HCT116 (cell line): ENCODE results near the gene MST1R. TPM values are rescaled to one million over a fixed set of nuclear protein-coding genes. Genes with fewer than 3 reads are reported as not detected.

Source experiments
- ATAC-seq: fragments of 200-7000 bp; cut with Tn5 transposase; 2 replicates; pipeline ENCODE4 v1.9.1; 2020; ENCODE audit warnings: mild to moderate bottlenecking, moderate library complexity
- BruUV-seq: library from RNA; stranded (reverse); fragments of 400-500 nt; replicated peaks from 2 replicates; lab custom pipeline; 2021; lab: Mats Ljungman, UMichigan
- CTCF ChIA-PET: fragments of 300-600 bp; sonication (Branson Sonifier 250); formaldehyde crosslinking; loops from one replicate; lab custom pipeline; 2021; ENCODE audit warnings: antibody characterized with exemption; lab: Charles Lee
- POLR2A ChIA-PET: fragments of 300-600, 350-600 bp; sonication (Branson Sonifier 250); formaldehyde crosslinking; loops from one replicate; lab custom pipeline; 2021; ENCODE audit warnings: antibody characterized with exemption; lab: Charles Lee
- RAD21 ChIA-PET, 2 experiments: fragments of 300-600 bp; sonication (Branson Sonifier 250); formaldehyde crosslinking; loops; one replicate each; lab custom pipeline; 2023; ENCODE audit warnings: low total read pairs in 2 of 2; ENCODE audit not compliant: uncharacterized antibody in 2 of 2, unreplicated experiment in 2 of 2, low non-redundant PET in 1 of 2; lab: Charles Lee
- DNase-seq: peaks from one replicate; pipeline ENCODE4 v3.0.0-alpha.2; 2010; ENCODE audit warnings: low read depth, low spot score
- H2AFZ ChIP-seq: fragments of 200-600 bp; shearing (Covaris generic), sonication (generic); 2 replicates; pipeline ENCODE4 v1.6.1; 2017; ENCODE audit warnings: low read depth, mixed run types, mixed read lengths, antibody characterized with exemption, low read length; ENCODE audit not compliant: poor library complexity, severe bottlenecking
- H3K27ac ChIP-seq: 2 replicates; pipeline ENCODE4 v1.5.1; 2012; ENCODE audit warnings: low read depth, low read length
- H3K27me3 ChIP-seq: fragments of 200-600 bp; sonication (generic); 2 replicates; pipeline ENCODE4 v1.6.1; 2016; ENCODE audit warnings: mixed run types, low read length, mixed read lengths; ENCODE audit not compliant: insufficient read depth
- H3K36me3 ChIP-seq, 2 experiments: fragments of 200-500 bp in 1 of 2; fragments of 200-600 bp in 1 of 2; sonication (Bioruptor generic) in 1 of 2; sonication (generic) in 1 of 2; 2 replicates each; pipeline versions ENCODE4 v1.5.1 to v1.6.1; 2014 to 2016; ENCODE audit warnings: low read length in 2 of 2, inconsistent platforms in 1 of 2, mixed read lengths in 1 of 2, mixed run types in 1 of 2; ENCODE audit not compliant: insufficient read depth in 2 of 2, control insufficient read depth in 1 of 2
- H3K4me1 ChIP-seq, 2 experiments: fragments of 200-600 bp in 1 of 2; sonication (generic) in 1 of 2; 2 replicates each; pipeline versions ENCODE4 v1.5.1 to v1.6.1; 2012 to 2017; ENCODE audit warnings: low read length in 2 of 2, inconsistent platforms in 1 of 2, mild to moderate bottlenecking in 1 of 2, mixed read lengths in 1 of 2, mixed run types in 1 of 2, moderate library complexity in 1 of 2; ENCODE audit not compliant: insufficient read depth in 2 of 2, control insufficient read depth in 1 of 2
- H3K4me2 ChIP-seq: fragments of 200-600 bp; sonication (generic); 2 replicates; pipeline ENCODE4 v1.6.1; 2017; ENCODE audit warnings: mixed run types, low read length, mixed read lengths
- H3K4me3 ChIP-seq, 2 experiments: fragments of 200-600 bp in 1 of 2; sonication (generic) in 1 of 2; replicated peaks in 1 of 2; 2 replicates each; pipeline ENCODE4 v1.5.1; 2011 to 2016; ENCODE audit warnings: low read length in 2 of 2, control low read depth in 1 of 2, low read depth in 1 of 2, mild to moderate bottlenecking in 1 of 2, mixed read lengths in 1 of 2, mixed run types in 1 of 2
- H3K79me2 ChIP-seq: fragments of 200-600 bp; sonication (generic); 2 replicates; pipeline ENCODE4 v1.6.1; 2017; ENCODE audit warnings: mild to moderate bottlenecking, mixed run types, low read length, moderate library complexity, mixed read lengths; ENCODE audit not compliant: insufficient read depth
- H3K9ac ChIP-seq: fragments of 200-600 bp; sonication (generic); 2 replicates; pipeline ENCODE4 v1.6.1; 2016; ENCODE audit warnings: low read length, mixed read lengths
- H3K9me2 ChIP-seq: fragments of 200-600 bp; sonication (generic), shearing (Covaris generic); 2 replicates; pipeline ENCODE4 v1.6.1; 2017; ENCODE audit warnings: mixed run types, mild to moderate bottlenecking, moderate library complexity; ENCODE audit not compliant: insufficient read depth
- H3K9me3 ChIP-seq, 2 experiments: fragments of 200-500 bp in 1 of 2; fragments of 200-600 bp in 1 of 2; sonication (Bioruptor generic) in 1 of 2; sonication (generic) in 1 of 2; 2 replicates each; pipeline ENCODE4 v1.6.1; 2014 to 2017; ENCODE audit warnings: low read length in 2 of 2, mixed read lengths in 2 of 2, inconsistent platforms in 1 of 2, low read depth in 1 of 2, mild to moderate bottlenecking in 1 of 2, mixed run types in 1 of 2, moderate library complexity in 1 of 2; ENCODE audit not compliant: control insufficient read depth in 1 of 2, insufficient read depth in 1 of 2
- H4K20me1 ChIP-seq: fragments of 200-600 bp; sonication (generic), shearing (Covaris generic); 2 replicates; pipeline ENCODE4 v1.6.1; 2017; ENCODE audit warnings: mixed run types, mild to moderate bottlenecking, moderate library complexity; ENCODE audit not compliant: insufficient read depth
- ATF3 ChIP-seq: IDR thresholded peaks from 2 replicates; pipeline ENCODE4 v1.6.1; 2012
- CEBPB ChIP-seq: IDR thresholded peaks from 2 replicates; pipeline ENCODE4 v1.6.1; 2012; ENCODE audit warnings: low read depth
- EGR1 ChIP-seq: IDR thresholded peaks from 2 replicates; pipeline ENCODE4 v1.6.1; 2012; ENCODE audit warnings: low read depth
- ELF1 ChIP-seq: IDR thresholded peaks from 2 replicates; pipeline ENCODE4 v1.6.1; 2012; ENCODE audit warnings: low read depth, borderline replicate concordance
- EZH2 ChIP-seq: fragments of 200-600 bp; sonication (generic); IDR thresholded peaks from 2 replicates; pipeline ENCODE4 v1.6.1; 2017; ENCODE audit warnings: antibody characterized with exemption, mixed run types
- JUND ChIP-seq: IDR thresholded peaks from 2 replicates; pipeline ENCODE4 v1.6.1; 2012
- POLR2A ChIP-seq: IDR thresholded peaks from 2 replicates; pipeline ENCODE4 v1.7.0; 2011; ENCODE audit warnings: borderline replicate concordance; ENCODE audit not compliant: insufficient read depth, insufficient read length; ENCODE audit errors: extremely low read depth
- POLR2AphosphoS5 ChIP-seq: IDR thresholded peaks from 2 replicates; pipeline ENCODE4 v1.6.1; 2011; ENCODE audit warnings: mild to moderate bottlenecking, low read depth, low read length, moderate library complexity
- RAD21 ChIP-seq: IDR thresholded peaks from 2 replicates; pipeline ENCODE4 v1.6.1; 2012; ENCODE audit warnings: low read depth, mild to moderate bottlenecking
- SIN3A ChIP-seq: IDR thresholded peaks from 2 replicates; pipeline ENCODE4 v1.6.1; 2012; ENCODE audit warnings: low read depth
- SP1 ChIP-seq: IDR thresholded peaks from 2 replicates; pipeline ENCODE4 v1.6.1; 2012; ENCODE audit warnings: low read depth
- SRF ChIP-seq: IDR thresholded peaks from 2 replicates; pipeline ENCODE4 v1.6.1; 2012; ENCODE audit warnings: low read depth
- TCF7L2 ChIP-seq: IDR thresholded peaks from 2 replicates; pipeline ENCODE4 v1.7.0; 2011; ENCODE audit warnings: borderline replicate concordance, inconsistent platforms; ENCODE audit not compliant: insufficient read depth, insufficient read length; ENCODE audit errors: extremely low read depth
- YY1 ChIP-seq: IDR thresholded peaks from 2 replicates; pipeline ENCODE4 v1.6.1; 2011; ENCODE audit warnings: low read length, low read depth, moderate library complexity, mild to moderate bottlenecking; ENCODE audit not compliant: insufficient replicate concordance; ENCODE audit errors: extremely low read depth
- ZFX ChIP-seq: fragments of 450-650 bp; IDR thresholded peaks from 2 replicates; pipeline ENCODE4 v1.6.1; 2017
- ZNF274 ChIP-seq: fragments of 200-500 bp; sonication (Bioruptor generic); IDR thresholded peaks from 2 replicates; pipeline ENCODE4 v1.6.1; 2014; ENCODE audit warnings: mild to moderate bottlenecking, low read depth, low read length, inconsistent platforms
- intact Hi-C: fragments of 100-400 bp; cut with micrococcal nuclease; formaldehyde crosslinking; loops from 2 replicates; pipeline ENCODE4 v1.10.0; 2022
- total RNA-seq: library from RNA; stranded (reverse); gene quantifications from one replicate; pipeline ENCODE4 v1.2.1, GENCODE V29; 2021; ENCODE audit not compliant: unreplicated experiment
- TF ChIP-seq, protein P1 (sequence below): IDR thresholded peaks from 2 replicates; pipeline ENCODE4 v1.6.1; 2012; ENCODE audit warnings: low read depth
- TF ChIP-seq, protein P2 (sequence below), 3 experiments: fragments of 200-600 bp in 1 of 3; sonication (generic) in 1 of 3; IDR thresholded peaks in 2 of 3; conservative IDR thresholded peaks in 1 of 3; 2 replicates each; pipeline ENCODE4 v1.5.1; 2012 to 2017; ENCODE audit warnings: low read depth in 2 of 3, low read length in 2 of 3, antibody characterized with exemption in 1 of 3, borderline replicate concordance in 1 of 3, control low read depth in 1 of 3, mild to moderate bottlenecking in 1 of 3, mixed read lengths in 1 of 3, mixed run types in 1 of 3, moderate library complexity in 1 of 3; ENCODE audit not compliant: insufficient read depth in 1 of 3
- TF ChIP-seq, protein P3 (sequence below): IDR thresholded peaks from 2 replicates; pipeline ENCODE4 v1.6.1; 2011; ENCODE audit warnings: mild to moderate bottlenecking, low read length, moderate library complexity; ENCODE audit not compliant: insufficient replicate concordance; ENCODE audit errors: extremely low read depth

The MST1R gene
- total RNA-seq, 1 experiment from 2014 or later = 113 TPM

DNA sequence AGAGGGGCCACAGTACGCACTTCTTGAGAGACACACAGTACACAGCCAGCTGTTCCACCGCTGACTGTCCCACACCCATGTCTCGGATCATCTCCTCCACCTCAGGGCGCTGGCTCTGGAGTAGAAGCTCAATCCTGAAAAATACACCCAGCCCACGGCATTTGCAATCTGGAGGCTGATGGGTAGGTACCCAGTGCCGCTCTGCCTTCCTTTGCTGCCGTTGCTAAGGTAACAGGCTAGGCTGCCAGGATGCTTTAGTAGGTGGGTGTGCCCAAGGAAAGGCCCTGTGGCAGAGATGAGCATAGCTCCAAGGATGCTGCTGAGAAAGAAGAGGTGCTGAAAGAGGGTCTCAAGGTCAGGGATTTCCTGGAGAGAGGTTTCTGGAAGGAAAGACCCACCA lies 61.9 kb downstream of the MST1R start:
- intact Hi-C loops = loop anchor here (1.0 kb wide), 1 partner anchor 64 kb away; no protein-coding TSS in a partner anchor
- no TSS peak for BruUV-seq
- no peaks in the 10 kb centered on the region; the same call in 1 of the 2 replicates for H4K20me1 ChIP-seq
- no peaks in the 10 kb centered on the region for H3K9me2 ChIP-seq
- ChIA-PET POLR2A (no interaction called here), CTCF (interaction anchor here (1.7 to 2.8 kb wide), 4 partner anchors 39 to 302 kb away, joined by 5 to 13 read pairs (median 8); partner anchors contain the start of gene INKA1), RAD21 (no interaction called here)
- H3K9ac ChIP-seq = no peak overlapping the region
- no peak for DNase-seq
- no peaks in the 10 kb centered on the region for H3K79me2 ChIP-seq
- no peak overlapping the region for H3K4me2 ChIP-seq
- ATAC-seq = no peak
- TF ChIP-seq POLR2A (no peak), ELF1 (no peak), ZFX (no peak), SP1 (no peak), CEBPB (no peak), JUND (no peak), ZNF274 (no peak), ATF3 (no peak), SRF (no peak), SIN3A (no peak), EZH2 (no peak), RAD21 (no peak), TCF7L2 (no peak), POLR2AphosphoS5 (no peak), YY1 (no peak), EGR1 (no peak)
- TF ChIP-seq, protein P1, sequence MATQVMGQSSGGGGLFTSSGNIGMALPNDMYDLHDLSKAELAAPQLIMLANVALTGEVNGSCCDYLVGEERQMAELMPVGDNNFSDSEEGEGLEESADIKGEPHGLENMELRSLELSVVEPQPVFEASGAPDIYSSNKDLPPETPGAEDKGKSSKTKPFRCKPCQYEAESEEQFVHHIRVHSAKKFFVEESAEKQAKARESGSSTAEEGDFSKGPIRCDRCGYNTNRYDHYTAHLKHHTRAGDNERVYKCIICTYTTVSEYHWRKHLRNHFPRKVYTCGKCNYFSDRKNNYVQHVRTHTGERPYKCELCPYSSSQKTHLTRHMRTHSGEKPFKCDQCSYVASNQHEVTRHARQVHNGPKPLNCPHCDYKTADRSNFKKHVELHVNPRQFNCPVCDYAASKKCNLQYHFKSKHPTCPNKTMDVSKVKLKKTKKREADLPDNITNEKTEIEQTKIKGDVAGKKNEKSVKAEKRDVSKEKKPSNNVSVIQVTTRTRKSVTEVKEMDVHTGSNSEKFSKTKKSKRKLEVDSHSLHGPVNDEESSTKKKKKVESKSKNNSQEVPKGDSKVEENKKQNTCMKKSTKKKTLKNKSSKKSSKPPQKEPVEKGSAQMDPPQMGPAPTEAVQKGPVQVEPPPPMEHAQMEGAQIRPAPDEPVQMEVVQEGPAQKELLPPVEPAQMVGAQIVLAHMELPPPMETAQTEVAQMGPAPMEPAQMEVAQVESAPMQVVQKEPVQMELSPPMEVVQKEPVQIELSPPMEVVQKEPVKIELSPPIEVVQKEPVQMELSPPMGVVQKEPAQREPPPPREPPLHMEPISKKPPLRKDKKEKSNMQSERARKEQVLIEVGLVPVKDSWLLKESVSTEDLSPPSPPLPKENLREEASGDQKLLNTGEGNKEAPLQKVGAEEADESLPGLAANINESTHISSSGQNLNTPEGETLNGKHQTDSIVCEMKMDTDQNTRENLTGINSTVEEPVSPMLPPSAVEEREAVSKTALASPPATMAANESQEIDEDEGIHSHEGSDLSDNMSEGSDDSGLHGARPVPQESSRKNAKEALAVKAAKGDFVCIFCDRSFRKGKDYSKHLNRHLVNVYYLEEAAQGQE = no peak
- TF ChIP-seq, protein P2, sequence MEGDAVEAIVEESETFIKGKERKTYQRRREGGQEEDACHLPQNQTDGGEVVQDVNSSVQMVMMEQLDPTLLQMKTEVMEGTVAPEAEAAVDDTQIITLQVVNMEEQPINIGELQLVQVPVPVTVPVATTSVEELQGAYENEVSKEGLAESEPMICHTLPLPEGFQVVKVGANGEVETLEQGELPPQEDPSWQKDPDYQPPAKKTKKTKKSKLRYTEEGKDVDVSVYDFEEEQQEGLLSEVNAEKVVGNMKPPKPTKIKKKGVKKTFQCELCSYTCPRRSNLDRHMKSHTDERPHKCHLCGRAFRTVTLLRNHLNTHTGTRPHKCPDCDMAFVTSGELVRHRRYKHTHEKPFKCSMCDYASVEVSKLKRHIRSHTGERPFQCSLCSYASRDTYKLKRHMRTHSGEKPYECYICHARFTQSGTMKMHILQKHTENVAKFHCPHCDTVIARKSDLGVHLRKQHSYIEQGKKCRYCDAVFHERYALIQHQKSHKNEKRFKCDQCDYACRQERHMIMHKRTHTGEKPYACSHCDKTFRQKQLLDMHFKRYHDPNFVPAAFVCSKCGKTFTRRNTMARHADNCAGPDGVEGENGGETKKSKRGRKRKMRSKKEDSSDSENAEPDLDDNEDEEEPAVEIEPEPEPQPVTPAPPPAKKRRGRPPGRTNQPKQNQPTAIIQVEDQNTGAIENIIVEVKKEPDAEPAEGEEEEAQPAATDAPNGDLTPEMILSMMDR (IDR thresholded peaks at IDR 0.05 in 2 of 3, conservative IDR thresholded peaks at IDR 0.05 in 1 of 3; ENCODE audit: borderline replicate concordance in 1 of 3, insufficient read depth in 1 of 3, low read depth in 2 of 3, low read length in 2 of 3) = no peak
- TF ChIP-seq, protein P3, sequence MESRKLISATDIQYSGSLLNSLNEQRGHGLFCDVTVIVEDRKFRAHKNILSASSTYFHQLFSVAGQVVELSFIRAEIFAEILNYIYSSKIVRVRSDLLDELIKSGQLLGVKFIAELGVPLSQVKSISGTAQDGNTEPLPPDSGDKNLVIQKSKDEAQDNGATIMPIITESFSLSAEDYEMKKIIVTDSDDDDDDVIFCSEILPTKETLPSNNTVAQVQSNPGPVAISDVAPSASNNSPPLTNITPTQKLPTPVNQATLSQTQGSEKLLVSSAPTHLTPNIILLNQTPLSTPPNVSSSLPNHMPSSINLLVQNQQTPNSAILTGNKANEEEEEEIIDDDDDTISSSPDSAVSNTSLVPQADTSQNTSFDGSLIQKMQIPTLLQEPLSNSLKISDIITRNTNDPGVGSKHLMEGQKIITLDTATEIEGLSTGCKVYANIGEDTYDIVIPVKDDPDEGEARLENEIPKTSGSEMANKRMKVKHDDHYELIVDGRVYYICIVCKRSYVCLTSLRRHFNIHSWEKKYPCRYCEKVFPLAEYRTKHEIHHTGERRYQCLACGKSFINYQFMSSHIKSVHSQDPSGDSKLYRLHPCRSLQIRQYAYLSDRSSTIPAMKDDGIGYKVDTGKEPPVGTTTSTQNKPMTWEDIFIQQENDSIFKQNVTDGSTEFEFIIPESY = no peak
- no peak overlapping the region for H3K4me3 ChIP-seq
- H3K4me1 ChIP-seq = peaks cover 4 to 10% of the 10 kb centered on the region in 2 experiments; a peak in 1 of 4 replicates
- H3K36me3 ChIP-seq = peaks cover 13 to 31% of the 10 kb centered on the region in 2 experiments; a peak in 2 of 4 replicates
- no peaks in the 10 kb centered on the region for H3K9me3 ChIP-seq
- H2AFZ ChIP-seq = no peak overlapping the region
- no peaks in the 10 kb centered on the region for H3K27me3 ChIP-seq
- no peak overlapping the region for H3K27ac ChIP-seq
